Measurements from ENCODE around the gene ISOC2.

ISOC2 gene

DNA sequence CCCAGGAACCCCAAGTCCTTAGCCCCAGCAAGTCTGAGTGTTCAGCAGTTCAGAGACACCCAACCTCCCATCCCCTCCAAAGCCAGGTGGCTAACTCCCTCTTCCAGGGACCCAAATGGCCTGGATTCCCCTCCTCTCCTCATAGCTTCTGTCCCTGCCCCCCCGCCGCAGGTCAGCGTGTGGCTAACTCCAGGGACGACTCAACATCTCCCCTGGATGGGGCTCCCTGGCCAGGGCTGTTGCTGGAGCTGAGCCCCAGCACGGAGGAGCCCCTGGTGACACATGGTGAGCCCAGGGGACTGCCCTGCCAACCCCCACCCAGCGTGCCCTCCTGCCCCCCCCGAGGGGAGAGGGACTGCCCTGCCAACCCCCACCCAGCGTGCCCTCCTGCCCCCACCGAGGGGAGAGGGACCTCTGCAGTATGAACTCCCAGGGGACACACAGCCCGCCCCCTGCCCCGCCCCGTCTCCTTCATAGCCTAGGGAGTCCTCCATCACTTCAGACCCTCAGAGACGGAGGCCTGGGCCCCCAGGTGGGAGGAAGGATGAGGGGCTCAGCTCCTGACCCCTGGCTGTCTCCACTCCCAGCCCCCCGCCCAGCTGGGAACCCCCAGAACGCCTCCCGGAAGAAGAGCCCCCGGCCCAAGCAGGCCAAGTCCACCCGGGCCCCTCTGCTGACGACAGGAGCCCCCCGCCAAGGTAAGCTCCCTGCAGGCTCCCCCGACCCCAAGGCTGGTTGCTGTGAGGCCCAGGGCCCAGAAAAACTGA lies 28.5 kb upstream of the ISOC2 start:
- DNase-seq = no peak

DNA sequence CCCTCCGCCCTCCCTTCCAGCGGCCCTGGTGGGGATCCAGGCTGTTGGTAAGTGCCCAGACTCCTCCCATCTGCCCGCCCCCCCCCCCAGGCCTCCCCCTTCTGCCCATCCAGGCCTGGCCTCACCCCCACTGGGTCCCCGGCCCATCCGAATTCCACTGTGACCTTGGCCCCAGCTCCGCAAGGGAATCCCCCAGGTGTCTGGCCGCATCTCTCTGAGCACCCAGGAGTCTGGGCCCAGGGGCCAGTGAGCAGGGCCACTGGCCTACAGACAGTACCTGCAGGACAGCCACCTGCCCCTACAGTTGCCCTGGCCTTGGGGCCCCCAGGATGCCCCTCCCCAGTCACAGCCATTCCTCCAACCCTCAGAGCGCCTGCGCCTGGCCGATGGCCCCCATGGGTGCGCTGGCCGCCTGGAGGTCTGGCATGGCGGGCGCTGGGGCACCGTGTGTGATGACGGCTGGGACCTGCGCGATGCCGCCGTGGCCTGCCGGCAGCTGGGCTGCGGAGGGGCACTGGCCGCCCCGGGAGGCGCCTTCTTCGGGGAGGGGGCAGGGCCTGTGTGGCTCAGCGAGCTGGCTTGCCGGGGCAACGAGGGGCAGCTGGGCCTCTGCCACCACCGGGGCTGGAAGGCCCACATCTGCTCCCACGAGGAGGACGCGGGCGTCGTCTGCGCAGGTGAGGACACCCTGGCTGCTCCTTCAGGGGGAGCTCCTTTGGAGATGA lies 27.7 kb upstream of the ISOC2 start:
- DNase-seq = no peak

DNA sequence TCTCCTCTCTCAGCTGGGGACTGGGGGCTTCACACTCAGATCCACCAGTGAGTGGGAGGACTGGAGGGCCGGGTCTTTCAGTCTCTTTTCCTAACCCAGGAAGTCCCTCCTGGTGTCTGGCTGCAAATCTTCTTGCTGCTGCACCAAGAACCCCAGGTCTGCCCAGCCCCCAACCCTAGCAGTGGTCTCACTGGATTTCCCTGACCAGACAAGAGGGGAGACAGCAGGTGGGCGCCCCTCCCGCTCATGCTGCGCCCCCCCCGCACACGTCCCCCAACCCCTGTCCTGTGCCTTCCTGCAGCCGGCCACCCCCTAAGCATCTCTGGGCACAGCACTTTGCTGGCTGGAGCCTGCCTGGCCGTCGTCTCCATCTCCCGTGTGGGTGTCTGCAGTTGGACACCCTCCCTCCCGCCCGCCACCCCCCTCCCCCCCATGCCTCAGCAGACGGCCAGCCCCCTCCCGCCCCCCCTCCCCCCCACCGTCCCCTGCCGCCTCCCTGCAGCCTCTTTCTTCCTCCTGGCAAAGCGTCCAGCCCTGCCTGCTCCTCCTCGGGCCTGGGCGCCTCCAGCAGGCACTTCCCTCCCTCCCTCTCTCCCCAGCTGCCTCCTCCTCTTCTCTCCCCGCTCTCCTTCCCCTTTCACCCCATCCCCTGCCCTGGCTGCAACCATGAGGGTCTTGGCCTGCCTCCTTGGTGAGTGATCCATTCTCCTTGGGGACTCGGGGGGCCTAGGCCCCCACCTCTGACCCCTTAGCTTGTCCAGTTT lies 26.7 kb upstream of the ISOC2 start, which contains the start of gene SSC5D:
Gene SSC5D (plus strand): TSS at position 513 of the 764 bp plus-strand sequence. CDS start 154 bp downstream, at position 667.
- DNase-seq = no peak

GRCh38 chr19:55486971-55487923 lies 25.8 kb upstream of the ISOC2 start:
- no peak for DNase-seq

- no peak for DNase-seq
Measured at GRCh38 chr19:55486043-55486970, 24.9 kb upstream of the ISOC2 start.

- DNase-seq = no peak
Measured at GRCh38 chr19:55485439-55486011, 24.1 kb upstream of the ISOC2 start.

DNA sequence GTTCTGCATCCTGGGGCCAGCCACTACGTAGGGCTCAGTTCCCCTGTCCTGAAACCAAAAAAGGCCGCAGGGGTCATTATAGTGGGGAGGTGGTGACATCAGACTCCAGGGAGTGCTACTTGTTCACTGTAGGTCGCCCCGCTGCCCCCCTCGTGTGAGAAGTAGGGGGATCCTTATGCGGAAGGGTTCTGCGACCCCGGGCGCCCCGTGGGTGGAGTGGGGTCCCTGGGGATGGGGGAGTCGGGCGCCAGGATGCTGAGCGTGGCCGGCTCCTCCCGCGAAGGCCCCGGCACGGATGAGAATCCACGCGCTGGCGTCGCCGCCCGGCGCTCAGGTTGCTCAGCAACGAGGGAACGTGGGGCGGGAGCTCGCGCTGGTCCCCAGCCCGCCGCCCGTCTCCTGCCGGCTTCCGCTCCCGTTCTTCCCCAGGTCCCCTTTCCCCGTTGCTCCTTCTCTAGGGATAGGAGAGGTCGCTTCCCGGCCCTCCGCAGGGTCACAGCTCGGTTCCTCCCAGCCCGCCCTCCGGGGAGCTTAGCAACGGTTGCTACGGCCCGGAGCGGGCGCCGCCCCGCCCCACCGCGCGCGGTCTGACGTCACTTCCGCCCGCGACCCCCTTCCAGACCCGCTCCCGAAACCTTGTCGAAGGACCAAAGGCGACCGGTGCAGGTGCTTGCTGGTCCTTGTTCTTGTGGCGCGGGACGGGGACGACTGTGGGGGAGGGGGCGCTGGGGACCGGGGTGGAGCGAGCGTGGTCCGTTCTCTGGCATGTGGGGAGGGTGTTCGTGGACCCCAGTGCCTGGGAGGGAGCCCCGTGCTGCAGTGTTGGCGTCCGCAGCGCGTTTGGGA lies 23.4 kb upstream of the ISOC2 start, which contains the start of gene NAT14:
Gene NAT14 (plus strand): TSS at position 596 of the 846 bp plus-strand sequence. CDS start 521 bp downstream, outside the sequence.
- DNase-seq = peak; percentile 72

- DNase-seq = no peak
Measured at GRCh38 chr19:55483706-55484592, 22.5 kb upstream of the ISOC2 start.

GRCh38 chr19:55482967-55483705 lies 21.7 kb upstream of the ISOC2 start:
- DNase-seq = no peak

- DNase-seq = no peak
Measured at GRCh38 chr19:55482156-55482961, 20.9 kb upstream of the ISOC2 start.

DNA sequence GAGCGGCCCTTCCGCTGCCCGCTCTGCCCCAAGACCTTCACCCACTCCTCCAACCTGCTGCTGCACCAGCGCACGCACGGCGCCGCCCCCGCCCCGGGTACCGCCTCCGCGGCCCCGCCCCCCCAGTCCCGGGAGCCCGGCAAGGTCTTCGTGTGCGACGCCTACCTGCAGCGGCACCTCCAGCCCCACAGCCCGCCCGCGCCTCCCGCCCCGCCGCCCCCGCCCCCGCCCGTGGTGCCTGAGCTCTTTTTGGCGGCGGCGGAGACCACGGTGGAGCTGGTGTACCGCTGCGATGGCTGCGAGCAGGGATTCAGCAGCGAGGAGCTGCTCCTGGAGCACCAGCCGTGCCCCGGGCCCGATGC lies 20.3 kb upstream of the ISOC2 start:
- DNase-seq = no peak

DNA sequence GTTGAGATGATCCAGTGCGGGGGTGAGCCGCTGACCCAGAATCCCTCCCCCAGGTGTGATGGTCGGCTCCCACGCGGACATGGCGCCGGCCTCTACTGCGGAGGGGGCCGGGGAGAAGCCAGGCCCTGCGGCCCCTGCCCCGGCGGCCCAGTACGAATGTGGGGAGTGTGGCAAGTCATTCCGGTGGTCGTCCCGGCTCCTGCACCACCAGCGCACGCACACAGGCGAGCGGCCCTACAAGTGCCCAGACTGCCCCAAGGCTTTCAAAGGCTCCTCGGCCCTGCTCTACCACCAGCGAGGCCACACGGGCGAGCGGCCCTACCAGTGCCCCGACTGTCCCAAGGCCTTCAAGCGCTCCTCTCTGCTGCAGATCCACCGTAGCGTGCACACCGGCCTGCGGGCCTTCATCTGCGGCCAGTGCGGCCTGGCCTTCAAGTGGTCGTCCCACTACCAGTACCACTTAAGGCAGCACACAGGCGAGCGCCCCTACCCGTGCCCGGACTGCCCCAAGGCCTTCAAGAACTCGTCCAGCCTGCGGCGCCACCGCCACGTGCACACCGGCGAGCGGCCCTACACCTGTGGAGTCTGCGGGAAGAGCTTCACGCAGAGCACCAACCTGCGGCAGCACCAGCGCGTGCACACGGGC lies 19.8 kb upstream of the ISOC2 start:
- DNase-seq = no peak

- DNase-seq = no peak
Measured at GRCh38 chr19:55479451-55480230, 18.2 kb upstream of the ISOC2 start.

GRCh38 chr19:55479045-55479444 lies 17.6 kb upstream of the ISOC2 start:
- DNase-seq = no peak

GRCh38 chr19:55478364-55478763 lies 16.9 kb upstream of the ISOC2 start:
- no peak for DNase-seq

GRCh38 chr19:55477905-55478304 lies 16.5 kb upstream of the ISOC2 start:
- DNase-seq = no peak
